Neutrophil (primary cell): ENCODE results near the gene TYW1.

Experiments used
- H3K27ac ChIP-seq: fragments of 200-600 bp; sonication (generic); 2 replicates; pipeline ENCODE4 v1.5.1; 2016; ENCODE audit warnings: mild to moderate bottlenecking, moderate library complexity
- H3K27me3 ChIP-seq: fragments of 200-600 bp; sonication (generic); 2 replicates; pipeline ENCODE4 v1.6.0; 2016; ENCODE audit warnings: mild to moderate bottlenecking
- H3K36me3 ChIP-seq: fragments of 200-600 bp; sonication (generic); 2 replicates; pipeline ENCODE4 v1.5.1; 2017
- H3K4me1 ChIP-seq, 2 experiments: fragments of 200-600 bp in 1 of 2; sonication (generic) in 1 of 2; 1 replicate in 1 of 2; 2 replicates in 1 of 2; pipeline versions ENCODE4 v1.5.1 to v1.6.1; 2013 to 2016; ENCODE audit warnings: low read depth in 1 of 2, low read length in 1 of 2, mild to moderate bottlenecking in 1 of 2, moderate library complexity in 1 of 2; ENCODE audit not compliant: control insufficient read depth in 1 of 2, insufficient read depth in 1 of 2
- H3K4me3 ChIP-seq, 2 experiments: fragments of 200-600 bp in 1 of 2; sonication (generic) in 1 of 2; 1 replicate in 1 of 2; 2 replicates in 1 of 2; pipeline ENCODE4 v1.5.1; 2013 to 2016; ENCODE audit warnings: low read depth in 1 of 2, low read length in 1 of 2, mild to moderate bottlenecking in 1 of 2, moderate library complexity in 1 of 2
- H3K9me3 ChIP-seq: fragments of 200-600 bp; sonication (generic); 2 replicates; pipeline ENCODE4 v1.5.1; 2016
- TF ChIP-seq, protein P1 (sequence below): fragments of 200-600 bp; sonication (generic); IDR thresholded peaks from 2 replicates; pipeline ENCODE4 v1.5.1; 2016; ENCODE audit warnings: antibody characterized with exemption

TYW1 gene

DNA sequence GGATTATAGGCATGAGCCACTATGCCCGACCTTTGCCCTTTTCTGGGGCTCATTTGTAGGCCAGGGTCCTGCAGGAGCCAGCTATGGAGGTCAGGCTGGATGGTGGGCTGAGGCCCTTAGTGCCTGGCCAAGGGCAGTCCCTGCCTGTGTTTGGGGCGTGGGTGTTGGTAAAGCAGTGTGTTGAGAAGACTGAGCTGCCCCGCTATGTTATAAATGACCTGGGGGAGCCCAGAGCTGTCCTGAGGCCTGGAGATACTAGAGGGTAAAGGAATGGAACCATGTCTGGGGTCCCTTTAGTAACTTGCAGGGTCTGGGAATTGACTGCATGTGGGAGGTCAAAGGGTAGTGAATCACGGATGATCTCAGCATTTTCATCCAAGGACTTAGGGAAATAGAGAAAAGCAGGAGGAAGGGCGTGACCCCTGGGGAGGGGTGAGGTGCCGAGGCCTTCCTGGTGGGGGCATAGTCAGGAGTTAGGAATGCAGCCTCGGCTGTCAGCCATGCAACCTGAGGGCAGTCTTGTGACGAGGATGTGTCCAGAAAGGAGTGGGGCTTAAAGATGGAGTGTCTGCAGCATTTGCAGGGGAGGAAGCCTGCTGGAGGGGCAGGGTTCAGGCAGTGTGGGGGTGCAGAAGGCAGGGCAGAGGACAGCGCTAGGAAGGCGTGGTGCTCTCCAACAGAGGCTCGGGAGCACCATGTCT is 44.1 kb upstream of the TYW1 start:
- no peaks in the 10 kb centered on the region for H3K9me3 ChIP-seq
- TF ChIP-seq, protein P1, sequence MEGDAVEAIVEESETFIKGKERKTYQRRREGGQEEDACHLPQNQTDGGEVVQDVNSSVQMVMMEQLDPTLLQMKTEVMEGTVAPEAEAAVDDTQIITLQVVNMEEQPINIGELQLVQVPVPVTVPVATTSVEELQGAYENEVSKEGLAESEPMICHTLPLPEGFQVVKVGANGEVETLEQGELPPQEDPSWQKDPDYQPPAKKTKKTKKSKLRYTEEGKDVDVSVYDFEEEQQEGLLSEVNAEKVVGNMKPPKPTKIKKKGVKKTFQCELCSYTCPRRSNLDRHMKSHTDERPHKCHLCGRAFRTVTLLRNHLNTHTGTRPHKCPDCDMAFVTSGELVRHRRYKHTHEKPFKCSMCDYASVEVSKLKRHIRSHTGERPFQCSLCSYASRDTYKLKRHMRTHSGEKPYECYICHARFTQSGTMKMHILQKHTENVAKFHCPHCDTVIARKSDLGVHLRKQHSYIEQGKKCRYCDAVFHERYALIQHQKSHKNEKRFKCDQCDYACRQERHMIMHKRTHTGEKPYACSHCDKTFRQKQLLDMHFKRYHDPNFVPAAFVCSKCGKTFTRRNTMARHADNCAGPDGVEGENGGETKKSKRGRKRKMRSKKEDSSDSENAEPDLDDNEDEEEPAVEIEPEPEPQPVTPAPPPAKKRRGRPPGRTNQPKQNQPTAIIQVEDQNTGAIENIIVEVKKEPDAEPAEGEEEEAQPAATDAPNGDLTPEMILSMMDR: no peak
- H3K36me3 ChIP-seq: peaks cover 97% of the 10 kb centered on the region
- H3K27me3 ChIP-seq: no peaks in the 10 kb centered on the region
- H3K4me3 ChIP-seq: no peak overlapping the region
- no peak overlapping the region for H3K27ac ChIP-seq
- H3K4me1 ChIP-seq: no peaks in the 10 kb centered on the region

DNA sequence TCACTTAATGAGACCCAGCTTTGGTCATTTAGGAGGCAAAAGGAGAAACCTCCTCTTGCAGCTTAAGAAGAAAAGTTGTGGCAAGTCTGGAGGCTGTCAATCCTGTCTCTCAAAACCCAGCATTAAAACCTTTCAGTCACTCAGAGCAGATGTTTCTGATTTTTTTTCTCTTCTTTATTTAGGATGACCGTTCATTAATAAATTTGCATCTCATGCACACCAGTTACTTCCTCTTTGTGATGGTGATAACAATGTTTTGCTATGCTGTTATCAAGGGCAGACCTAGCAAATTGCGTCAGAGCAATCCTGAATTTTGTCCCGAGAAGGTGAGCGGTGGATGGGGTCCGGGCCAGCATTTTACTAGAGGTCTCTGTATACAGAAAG is 43.6 kb upstream of the TYW1 start:
- TF ChIP-seq, protein P1: no peak
- no peaks in the 10 kb centered on the region for H3K27me3 ChIP-seq
- H3K4me1 ChIP-seq: no peaks in the 10 kb centered on the region
- no peaks in the 10 kb centered on the region for H3K9me3 ChIP-seq
- no peak overlapping the region for H3K27ac ChIP-seq
- peaks cover 97% of the 10 kb centered on the region for H3K36me3 ChIP-seq
- no peak overlapping the region for H3K4me3 ChIP-seq

DNA sequence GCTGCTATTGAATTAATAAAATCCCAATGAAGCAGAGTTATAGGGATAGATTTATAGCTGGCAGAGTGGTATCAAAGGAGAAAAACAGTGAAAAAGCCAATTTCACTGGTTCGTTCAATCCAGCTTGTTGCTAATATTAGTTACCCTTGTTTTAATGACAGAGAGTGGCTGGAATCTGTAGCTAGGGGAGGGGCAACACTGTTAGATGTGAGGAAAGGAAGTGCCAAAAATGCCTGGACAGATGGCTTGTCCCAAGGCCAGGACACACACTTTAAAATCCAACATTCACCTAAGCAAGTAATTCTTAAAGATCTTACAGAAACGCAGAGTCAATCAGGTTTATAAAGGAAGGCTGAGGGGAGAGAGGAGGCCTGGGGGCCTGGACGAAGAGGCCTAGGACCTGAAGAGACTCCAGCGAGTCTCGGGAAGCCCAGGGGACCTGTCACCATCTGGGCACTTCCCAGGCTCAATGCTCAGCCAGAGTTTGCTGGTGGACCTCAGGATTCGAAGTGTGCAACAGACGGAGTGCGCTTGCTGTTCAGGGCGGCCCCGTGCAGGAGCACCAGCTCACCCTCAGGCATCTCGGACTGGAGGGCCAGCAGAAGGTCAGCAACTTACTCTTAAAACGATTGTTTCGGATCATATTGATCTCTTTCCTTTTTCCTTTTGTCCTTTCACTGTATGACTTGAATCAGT is 38.9 kb upstream of the TYW1 start:
- Histone ChIP-seq H3K4me3 (no peak overlapping the region), H3K9me3 (no peaks in the 10 kb centered on the region), H3K4me1 (no peaks in the 10 kb centered on the region), H3K27me3 (no peaks in the 10 kb centered on the region), H3K27ac (no peak overlapping the region), H3K36me3 (peaks cover 77% of the 10 kb centered on the region)
- TF ChIP-seq, protein P1: no peak

DNA sequence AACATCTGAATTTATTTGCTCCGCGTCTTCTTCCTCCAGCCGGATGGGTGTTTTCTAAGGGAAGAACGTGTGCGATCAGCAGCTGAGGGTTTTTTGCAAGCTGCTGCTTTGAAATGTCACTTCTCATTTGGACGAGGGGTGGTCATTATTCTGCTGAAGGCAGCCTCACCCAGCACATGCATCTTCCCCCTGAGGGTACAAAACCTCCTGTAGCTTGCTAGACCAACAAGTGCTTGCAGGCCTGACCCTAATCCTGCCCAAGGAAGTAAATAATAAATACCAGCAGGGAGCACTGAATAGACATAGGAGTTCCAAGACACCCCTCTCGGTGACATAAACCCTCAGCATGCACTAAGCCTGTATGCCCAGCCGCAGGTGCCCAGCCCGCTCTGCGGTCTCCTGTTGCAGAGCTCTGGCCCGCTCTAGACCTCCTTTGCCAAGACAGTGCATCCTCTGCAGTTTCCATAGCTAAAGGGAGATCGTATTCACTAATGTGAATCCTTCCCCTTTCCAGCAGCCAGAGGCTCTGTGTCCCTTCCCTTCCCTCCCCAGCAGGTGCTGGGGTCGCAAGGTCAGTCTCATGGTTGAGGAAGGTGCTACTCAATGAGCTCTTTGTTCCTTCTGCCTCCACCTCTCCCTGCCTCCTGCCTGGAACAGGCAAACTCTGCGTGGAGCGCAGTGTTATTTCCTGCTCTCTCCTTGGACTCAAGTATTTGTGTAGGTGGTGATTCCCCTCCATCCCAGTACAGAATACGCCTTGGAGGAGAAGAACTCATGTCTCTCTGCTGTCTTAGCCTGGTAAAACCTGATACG is 37.9 kb upstream of the TYW1 start:
- Histone ChIP-seq H3K4me1 (no peaks in the 10 kb centered on the region), H3K9me3 (no peaks in the 10 kb centered on the region), H3K4me3 (no peak overlapping the region), H3K27me3 (no peaks in the 10 kb centered on the region), H3K27ac (no peak overlapping the region), H3K36me3 (peaks cover 67% of the 10 kb centered on the region)
- TF ChIP-seq, protein P1: no peak

DNA sequence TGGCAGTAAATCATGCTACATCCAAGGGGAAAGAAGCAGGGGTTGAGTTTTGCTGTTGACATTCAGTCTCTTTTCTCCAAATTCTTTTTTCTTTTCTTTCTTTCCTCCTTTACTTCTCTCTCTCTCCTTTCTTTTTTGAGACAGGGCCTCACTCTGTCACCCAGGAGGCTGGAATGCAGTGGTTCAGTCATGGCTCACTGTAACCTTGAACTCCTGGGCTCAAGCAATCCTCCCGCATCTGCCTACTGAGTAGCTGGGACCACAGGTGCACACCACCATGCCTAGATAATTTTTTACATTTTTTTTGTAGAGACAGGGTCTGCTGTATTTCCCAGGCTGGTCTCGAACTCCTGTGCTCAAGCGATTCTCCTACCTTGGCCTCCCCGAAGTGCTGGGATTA is 36.4 kb upstream of the TYW1 start:
- H3K27ac ChIP-seq: no peak overlapping the region
- no peaks in the 10 kb centered on the region for H3K4me1 ChIP-seq
- no peaks in the 10 kb centered on the region for H3K27me3 ChIP-seq
- H3K9me3 ChIP-seq: no peaks in the 10 kb centered on the region
- H3K36me3 ChIP-seq: peaks cover 54% of the 10 kb centered on the region
- TF ChIP-seq, protein P1: no peak
- no peak overlapping the region for H3K4me3 ChIP-seq
